ENCODE measurements around the gene TTLL5.

- no peak for TF ChIP-seq TAF1 (IDR thresholded peaks at IDR 0.05; ENCODE audit: low read depth)
- TF ChIP-seq FOXM1 (IDR thresholded peaks at IDR 0.05; ENCODE audit: borderline replicate concordance, low read depth): no peak
- no peak for TF ChIP-seq ZBTB7A (IDR thresholded peaks at IDR 0.05; ENCODE audit: low read depth)
- no peak for TF ChIP-seq YY1 (IDR thresholded peaks at IDR 0.05; ENCODE audit: low read depth)
- TF ChIP-seq NFIC (IDR thresholded peaks at IDR 0.05): no peak
- TF ChIP-seq, protein P1, sequence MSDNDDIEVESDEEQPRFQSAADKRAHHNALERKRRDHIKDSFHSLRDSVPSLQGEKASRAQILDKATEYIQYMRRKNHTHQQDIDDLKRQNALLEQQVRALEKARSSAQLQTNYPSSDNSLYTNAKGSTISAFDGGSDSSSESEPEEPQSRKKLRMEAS (IDR thresholded peaks at IDR 0.05): no peak
- TF ChIP-seq EP300 (IDR thresholded peaks at IDR 0.05; ENCODE audit: borderline replicate concordance): no peak
- no peak for TF ChIP-seq RAD21 (IDR thresholded peaks at IDR 0.05; ENCODE audit: low read depth)
- TF ChIP-seq EGR1 (IDR thresholded peaks at IDR 0.05): no peak
Observed at GRCh38 chr14:75967866-75968265, 306.8 kb downstream of the TTLL5 start.
